Measurements from ENCODE around the gene TNS3.
"Not testable (repeated sequence)": the region's sequence is repeated elsewhere in the genome, so short reads cannot be mapped to it uniquely, and the experiment has no call there.

TNS3 gene

DNA sequence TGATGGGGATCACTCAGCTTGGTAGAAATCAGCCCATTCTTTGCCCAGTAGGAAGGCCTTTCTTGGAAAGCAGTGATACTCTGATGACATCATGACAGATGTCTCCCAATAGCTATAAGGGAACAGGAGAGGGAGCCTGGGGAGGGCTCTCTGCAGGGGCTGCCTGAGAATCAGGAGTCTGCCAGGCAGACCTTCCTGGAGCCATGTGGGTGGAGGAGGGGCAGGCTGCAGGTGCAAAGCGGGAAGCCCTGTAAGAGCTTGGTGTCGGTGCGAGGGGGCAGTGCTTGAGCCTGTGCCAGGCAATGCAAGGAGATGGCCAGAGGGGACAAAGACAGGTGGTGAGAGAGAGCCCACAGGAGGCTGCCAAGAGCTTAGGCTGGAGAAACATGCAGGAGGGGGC is 5.0 kb upstream of the TNS3 start:
- Histone ChIP-seq H3K27me3 (ENCODE audit: control insufficient read depth, low read length) (peaks cover 18% of the 10 kb centered on the region), H3K27ac (ENCODE audit: low read depth, low read length) (no peak overlapping the region), H3K79me2 (ENCODE audit: control insufficient read depth, low read length) (no peaks in the 10 kb centered on the region), H3K4me2 (ENCODE audit: low read length) (no peak overlapping the region), H3K4me3 (ENCODE audit: low read length) (no peak overlapping the region), H3F3A (ENCODE audit: control insufficient read depth, insufficient read depth) (no peaks in the 10 kb centered on the region), H3K9me3 (ENCODE audit: control insufficient read depth, insufficient read depth, low read length) (no peaks in the 10 kb centered on the region), H4K20me1 (ENCODE audit: control insufficient read depth, insufficient read depth, low read depth, low read length) (no peaks in the 10 kb centered on the region), H3K9me2 (replicated peaks; ENCODE audit: control insufficient read depth, low read length) (no peaks in the 10 kb centered on the region), H3K4me1 (ENCODE audit: control insufficient read depth, low read length) (peaks cover 58% of the 10 kb centered on the region), H3K36me3 (ENCODE audit: control insufficient read depth, low read length) (no peaks in the 10 kb centered on the region)
- TF ChIP-seq, protein P1, sequence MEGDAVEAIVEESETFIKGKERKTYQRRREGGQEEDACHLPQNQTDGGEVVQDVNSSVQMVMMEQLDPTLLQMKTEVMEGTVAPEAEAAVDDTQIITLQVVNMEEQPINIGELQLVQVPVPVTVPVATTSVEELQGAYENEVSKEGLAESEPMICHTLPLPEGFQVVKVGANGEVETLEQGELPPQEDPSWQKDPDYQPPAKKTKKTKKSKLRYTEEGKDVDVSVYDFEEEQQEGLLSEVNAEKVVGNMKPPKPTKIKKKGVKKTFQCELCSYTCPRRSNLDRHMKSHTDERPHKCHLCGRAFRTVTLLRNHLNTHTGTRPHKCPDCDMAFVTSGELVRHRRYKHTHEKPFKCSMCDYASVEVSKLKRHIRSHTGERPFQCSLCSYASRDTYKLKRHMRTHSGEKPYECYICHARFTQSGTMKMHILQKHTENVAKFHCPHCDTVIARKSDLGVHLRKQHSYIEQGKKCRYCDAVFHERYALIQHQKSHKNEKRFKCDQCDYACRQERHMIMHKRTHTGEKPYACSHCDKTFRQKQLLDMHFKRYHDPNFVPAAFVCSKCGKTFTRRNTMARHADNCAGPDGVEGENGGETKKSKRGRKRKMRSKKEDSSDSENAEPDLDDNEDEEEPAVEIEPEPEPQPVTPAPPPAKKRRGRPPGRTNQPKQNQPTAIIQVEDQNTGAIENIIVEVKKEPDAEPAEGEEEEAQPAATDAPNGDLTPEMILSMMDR (IDR thresholded peaks at IDR 0.05; ENCODE audit: low read depth, low read length, poor library complexity, severe bottlenecking) = no peak
- no peak for TF ChIP-seq EZH2phosphoT487 (IDR thresholded peaks at IDR 0.05; ENCODE audit: borderline replicate concordance, low read length)

DNA sequence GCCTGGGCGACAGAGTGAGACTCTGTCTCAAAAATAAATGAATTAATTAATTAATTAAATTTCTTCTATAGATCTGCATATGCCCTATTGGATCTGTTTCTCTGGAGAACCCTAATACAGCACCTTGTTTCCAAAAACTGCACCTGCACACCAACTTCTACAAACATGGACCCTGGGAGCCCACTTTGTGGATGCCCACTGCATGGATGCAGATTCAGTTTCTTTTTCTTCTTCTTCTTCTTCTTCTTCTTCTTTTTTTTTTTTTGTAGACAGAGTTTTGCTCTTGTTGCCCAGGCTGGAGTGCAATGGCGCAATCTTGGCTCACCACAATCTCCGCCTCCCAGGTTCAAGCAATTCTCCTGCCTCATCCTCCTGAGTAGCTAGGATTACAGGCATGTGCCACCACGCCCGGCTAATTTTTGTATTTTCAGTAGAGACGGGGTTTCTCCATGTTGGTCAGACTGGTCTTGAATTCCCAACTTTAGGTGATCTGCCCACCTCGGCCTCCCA is 4.3 kb upstream of the TNS3 start:
- H3K4me3 ChIP-seq (ENCODE audit: low read length); H3K27ac ChIP-seq (ENCODE audit: low read depth, low read length); H4K20me1 ChIP-seq (ENCODE audit: control insufficient read depth, insufficient read depth, low read depth, low read length); H3K4me2 ChIP-seq (ENCODE audit: low read length); H3F3A ChIP-seq (ENCODE audit: control insufficient read depth, insufficient read depth); H3K36me3 ChIP-seq (ENCODE audit: control insufficient read depth, low read length); H3K9me3 ChIP-seq (ENCODE audit: control insufficient read depth, insufficient read depth, low read length); H3K79me2 ChIP-seq (ENCODE audit: control insufficient read depth, low read length); H3K9me2 ChIP-seq (replicated peaks; ENCODE audit: control insufficient read depth, low read length): not testable (repeated sequence)
- Histone ChIP-seq H3K27me3 (ENCODE audit: control insufficient read depth, low read length) (peaks cover 24% of the 10 kb centered on the region), H3K4me1 (ENCODE audit: control insufficient read depth, low read length) (peaks cover 63% of the 10 kb centered on the region)

DNA sequence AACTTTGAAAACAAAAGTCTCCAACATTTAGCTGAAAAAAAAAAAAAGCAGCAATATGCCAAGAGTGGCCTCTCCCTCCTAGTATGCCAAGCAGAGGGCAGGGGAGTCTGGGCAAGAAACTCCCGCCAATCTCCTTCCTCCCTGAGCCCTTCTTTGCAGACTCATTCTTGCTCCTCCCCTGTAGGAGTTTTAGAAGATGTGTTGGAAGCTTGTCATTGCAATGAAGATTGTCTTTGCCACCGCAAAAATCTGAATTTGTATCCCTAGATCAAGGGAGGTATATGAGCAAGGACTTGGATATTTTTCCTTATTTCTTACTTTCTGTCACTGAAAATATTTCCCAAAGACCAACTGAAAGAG is 2.6 kb upstream of the TNS3 start:
- Histone ChIP-seq H3K9me2 (replicated peaks; ENCODE audit: control insufficient read depth, low read length) (no peaks in the 10 kb centered on the region), H3K36me3 (ENCODE audit: control insufficient read depth, low read length) (no peaks in the 10 kb centered on the region), H3K9me3 (ENCODE audit: control insufficient read depth, insufficient read depth, low read length) (no peaks in the 10 kb centered on the region), H4K20me1 (ENCODE audit: control insufficient read depth, insufficient read depth, low read depth, low read length) (no peaks in the 10 kb centered on the region), H3K4me2 (ENCODE audit: low read length) (peak overlapping the region; percentile 3; the same call in 1 of the 2 replicates), H3K79me2 (ENCODE audit: control insufficient read depth, low read length) (peaks cover 6% of the 10 kb centered on the region), H3K27me3 (ENCODE audit: control insufficient read depth, low read length) (peaks cover 24% of the 10 kb centered on the region), H3K4me1 (ENCODE audit: control insufficient read depth, low read length) (peaks cover 72% of the 10 kb centered on the region), H3F3A (ENCODE audit: control insufficient read depth, insufficient read depth) (peaks cover 2% of the 10 kb centered on the region; the same call in 1 of the 2 replicates), H3K4me3 (ENCODE audit: low read length) (no peak overlapping the region), H3K27ac (ENCODE audit: low read depth, low read length) (no peak overlapping the region)
- TF ChIP-seq, protein P1 (IDR thresholded peaks at IDR 0.05; ENCODE audit: low read depth, low read length, poor library complexity, severe bottlenecking) = no peak
- no peak for TF ChIP-seq EZH2phosphoT487 (IDR thresholded peaks at IDR 0.05; ENCODE audit: borderline replicate concordance, low read length)

DNA sequence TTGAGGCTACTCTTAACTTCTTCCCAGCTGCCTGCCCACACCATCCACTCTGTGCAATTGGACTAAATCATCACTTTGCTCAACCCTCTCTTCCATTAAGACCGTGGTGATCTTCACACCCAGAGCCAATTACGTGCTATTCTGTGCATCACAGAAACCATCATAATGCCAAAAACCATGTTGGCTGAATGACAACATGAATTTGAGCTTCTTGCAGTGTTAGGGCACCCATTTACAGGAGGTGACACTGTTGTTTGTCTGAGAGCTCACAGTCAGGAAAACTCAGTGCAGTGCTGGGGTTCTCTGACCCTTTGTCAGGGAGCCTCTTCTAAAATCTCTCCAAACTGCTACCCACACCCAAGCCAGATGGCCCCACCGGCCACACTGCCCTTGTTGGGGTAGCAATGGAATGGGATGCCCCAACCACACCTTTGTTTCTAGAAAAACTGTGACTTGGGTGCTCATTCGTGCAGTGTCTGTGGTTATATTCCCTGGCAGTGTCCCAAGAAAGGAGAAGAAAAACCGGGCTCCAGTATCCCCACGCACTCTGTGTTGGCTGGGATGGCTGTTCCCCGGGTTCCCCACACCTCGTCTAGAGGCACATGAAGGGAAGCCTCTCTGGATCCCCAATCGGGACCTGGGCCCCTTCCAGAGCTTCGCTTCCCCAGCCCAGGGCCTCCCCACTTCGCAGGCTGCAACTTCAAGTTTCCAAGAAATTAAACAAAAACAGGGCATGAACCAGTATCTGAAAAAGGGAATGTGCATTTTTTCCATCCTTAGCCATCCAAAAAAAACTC is 2.0 kb upstream of the TNS3 start:
- Histone ChIP-seq H3K4me3 (ENCODE audit: low read length) (no peak overlapping the region), H3K79me2 (ENCODE audit: control insufficient read depth, low read length) (peaks cover 6% of the 10 kb centered on the region), H3F3A (ENCODE audit: control insufficient read depth, insufficient read depth) (peaks cover 4% of the 10 kb centered on the region; the same call in 1 of the 2 replicates), H3K9me3 (ENCODE audit: control insufficient read depth, insufficient read depth, low read length) (no peaks in the 10 kb centered on the region), H3K4me2 (ENCODE audit: low read length) (0 out of 2 replicates have a peak overlapping the region, but pooled peaks have one; percentile 3), H3K27me3 (ENCODE audit: control insufficient read depth, low read length) (peaks cover 24% of the 10 kb centered on the region), H3K27ac (ENCODE audit: low read depth, low read length) (no peak overlapping the region), H3K36me3 (ENCODE audit: control insufficient read depth, low read length) (no peaks in the 10 kb centered on the region), H4K20me1 (ENCODE audit: control insufficient read depth, insufficient read depth, low read depth, low read length) (no peaks in the 10 kb centered on the region), H3K9me2 (replicated peaks; ENCODE audit: control insufficient read depth, low read length) (no peaks in the 10 kb centered on the region), H3K4me1 (ENCODE audit: control insufficient read depth, low read length) (peaks cover 75% of the 10 kb centered on the region)
- TF ChIP-seq, protein P1 (IDR thresholded peaks at IDR 0.05; ENCODE audit: low read depth, low read length, poor library complexity, severe bottlenecking) = no peak
- no peak for TF ChIP-seq EZH2phosphoT487 (IDR thresholded peaks at IDR 0.05; ENCODE audit: borderline replicate concordance, low read length)

Measured in DOHH2 (cell line).